ENCODE measurements around the gene SPAG7. TPM values are rescaled to one million over a fixed set of nuclear protein-coding genes. Genes with fewer than 3 reads are reported as not detected.
A peak's percentile ranks its signal among the peaks of the same experiment; 100 is the strongest.

The SPAG7 gene
- total RNA-seq, 6 experiments from 2014 or later = 59.4 to 76.9 (median 65.6) TPM

- no peak for DNase-seq
- Mint-ChIP-seq H3K9me3 (peaks cover 4% of the 10 kb centered on the region; the same call in 1 of the 2 replicates), H3K27me3 (ENCODE audit: insufficient read depth) (peaks cover 18% of the 10 kb centered on the region), H3K4me3 (no peak overlapping the region), H3K4me1 (ENCODE audit: low read depth) (peaks cover 15% of the 10 kb centered on the region), H3K36me3 (ENCODE audit: low read depth) (peaks cover 30% of the 10 kb centered on the region), H3K27ac (no peak overlapping the region)
- no peak for TF ChIP-seq CTCF (IDR thresholded peaks at IDR 0.05)
Measured at GRCh38 chr17:4968486-4969046, 949 bp upstream of the SPAG7 start.

GRCh38 chr17:4966844-4967538 lies 626 bp downstream of the SPAG7 start:
- Mint-ChIP-seq H3K4me1 (ENCODE audit: low read depth) (peaks cover 15% of the 10 kb centered on the region), H3K27ac (no peak overlapping the region), H3K4me3 (no peak overlapping the region), H3K27me3 (ENCODE audit: insufficient read depth) (peaks cover 18% of the 10 kb centered on the region), H3K9me3 (peaks cover 4% of the 10 kb centered on the region; the same call in 1 of the 2 replicates), H3K36me3 (ENCODE audit: low read depth) (peaks cover 24% of the 10 kb centered on the region)
- peak; percentile 100 for DNase-seq
- TF ChIP-seq CTCF (IDR thresholded peaks at IDR 0.05) = no peak

GRCh38 chr17:4965311-4965986 lies 2.2 kb downstream of the SPAG7 start:
- Mint-ChIP-seq H3K36me3 (ENCODE audit: low read depth) (peaks cover 20% of the 10 kb centered on the region), H3K9me3 (peaks cover 4% of the 10 kb centered on the region; the same call in 1 of the 2 replicates), H3K4me3 (no peak overlapping the region; the same call in 1 of the 2 replicates), H3K4me1 (ENCODE audit: low read depth) (peaks cover 15% of the 10 kb centered on the region), H3K27ac (peak overlapping the region; percentile 67), H3K27me3 (ENCODE audit: insufficient read depth) (peaks cover 18% of the 10 kb centered on the region)
- no peak for TF ChIP-seq CTCF (IDR thresholded peaks at IDR 0.05)
- DNase-seq = no peak

- no peak overlapping the region for H3K4me3 Mint-ChIP-seq
- peaks cover 4% of the 10 kb centered on the region for H3K4me1 Mint-ChIP-seq (ENCODE audit: low read depth)
Measured at GRCh38 chr17:4960279-4960922, 7.2 kb downstream of the SPAG7 start.

More at GRCh38 chr17:4960279-4960922, 7.2 kb downstream of the SPAG7 start:
- Mint-ChIP-seq H3K36me3 (ENCODE audit: low read depth) (peaks cover 35% of the 10 kb centered on the region), H3K9me3 (no peaks in the 10 kb centered on the region), H3K27me3 (ENCODE audit: insufficient read depth) (peaks cover 13% of the 10 kb centered on the region), H3K27ac (no peak overlapping the region)
- no peak for DNase-seq
- no peak for TF ChIP-seq CTCF (IDR thresholded peaks at IDR 0.05)
